GM21447 (cell line): ENCODE results near the gene AK2.
A peak's percentile ranks its signal among the peaks of the same experiment; 100 is the strongest.
"Not testable (repeated sequence)": the region's sequence is repeated elsewhere in the genome, so short reads cannot be mapped to it uniquely, and the experiment has no call there.

Source experiments
- ATAC-seq: cut with Tn5 transposase; IDR thresholded peaks from one replicate; pipeline ENCODE4 v1.9.1; 2021; ENCODE audit not compliant: unreplicated experiment

Gene AK2

GRCh38 chr1:33036526-33037503 is at the start of gene AK2:
Gene AK2, minus strand, starts transcription at chr1:33036883. Its CDS starts 55 bp downstream, at chr1:33036828.
- ATAC-seq, result peak; percentile 98

GRCh38 chr1:33086384-33086850 is 49.7 kb upstream of the AK2 start:
- no peak for ATAC-seq

GRCh38 chr1:33085332-33085731 is 48.6 kb upstream of the AK2 start:
- no peak for ATAC-seq

GRCh38 chr1:33082575-33083108 is 46.0 kb upstream of the AK2 start:
- ATAC-seq, result no peak

- ATAC-seq, result no peak
Measured at GRCh38 chr1:33081554-33082305, 45.0 kb upstream of the AK2 start.

DNA sequence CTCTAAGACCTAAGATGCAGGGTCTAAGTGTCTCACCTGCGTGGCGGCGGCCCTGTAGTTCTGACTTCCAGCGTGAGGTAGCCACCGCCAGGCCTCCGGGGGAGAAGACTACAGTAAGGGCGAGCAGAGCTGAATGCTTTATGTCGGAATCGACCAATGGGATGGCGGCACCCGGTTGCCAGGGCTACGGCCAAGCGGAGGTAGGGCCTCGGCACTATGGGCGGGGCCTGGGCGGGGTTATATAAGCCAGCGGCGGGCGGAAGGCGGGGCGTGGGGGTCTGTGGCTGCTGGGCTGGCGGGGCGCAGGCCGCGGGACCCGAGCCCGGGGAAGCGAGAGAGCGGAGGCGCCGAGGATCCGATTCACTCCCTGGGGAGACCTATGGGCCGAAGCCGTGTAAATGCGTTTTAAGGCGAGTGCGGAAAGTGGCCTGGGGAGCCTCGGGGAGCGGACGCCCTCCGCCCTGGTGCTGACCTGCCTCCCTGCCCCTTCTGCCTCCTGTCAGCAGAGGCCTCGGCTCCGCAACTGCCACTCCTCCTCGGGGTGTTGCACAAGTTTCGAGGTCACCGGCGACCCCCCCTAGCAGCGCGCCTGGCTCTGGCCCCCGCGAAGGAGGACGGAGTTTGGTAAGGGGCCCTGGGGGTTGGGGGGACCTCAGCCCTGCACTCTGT is 44.3 kb upstream of the AK2 start, which contains the start of gene AZIN2:
Gene AZIN2 (plus strand): TSS at position 269 of the 669 bp plus-strand sequence. CDS start 1,097 bp downstream, outside the sequence.
- peak; percentile 90 for ATAC-seq

- no peak for ATAC-seq
Measured at GRCh38 chr1:33080373-33080772, 43.7 kb upstream of the AK2 start.

DNA sequence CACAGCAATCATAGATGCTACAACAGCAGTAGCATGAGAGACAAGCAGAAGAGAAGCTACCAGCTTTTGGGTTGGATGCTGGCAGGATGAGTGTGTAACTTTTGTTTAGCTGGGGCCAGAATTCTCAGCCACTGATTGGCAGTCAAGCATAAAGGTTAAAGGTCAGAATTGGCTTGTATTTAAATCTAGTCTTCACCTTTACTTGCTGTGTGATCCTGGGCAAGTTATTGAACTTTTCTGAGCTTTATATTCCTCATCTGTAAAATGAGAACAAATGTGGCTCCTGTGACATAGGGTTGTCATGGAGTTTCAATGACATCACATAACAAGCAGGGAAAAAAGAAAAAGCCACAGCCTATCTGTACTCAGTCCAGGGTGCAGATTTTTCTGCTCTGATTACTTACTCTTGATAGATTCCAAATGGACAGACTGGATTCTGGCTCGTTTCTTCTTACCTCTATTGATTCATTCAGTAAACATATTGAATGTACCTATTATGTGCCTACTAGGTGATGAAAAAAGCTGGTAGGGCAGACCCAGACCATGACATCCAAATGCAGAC is 41.4 kb upstream of the AK2 start:
- ATAC-seq, result no peak

GRCh38 chr1:33074193-33074945 is 37.7 kb upstream of the AK2 start:
- no peak for ATAC-seq

GRCh38 chr1:33072707-33073106 is 36.0 kb upstream of the AK2 start:
- ATAC-seq, result no peak

DNA sequence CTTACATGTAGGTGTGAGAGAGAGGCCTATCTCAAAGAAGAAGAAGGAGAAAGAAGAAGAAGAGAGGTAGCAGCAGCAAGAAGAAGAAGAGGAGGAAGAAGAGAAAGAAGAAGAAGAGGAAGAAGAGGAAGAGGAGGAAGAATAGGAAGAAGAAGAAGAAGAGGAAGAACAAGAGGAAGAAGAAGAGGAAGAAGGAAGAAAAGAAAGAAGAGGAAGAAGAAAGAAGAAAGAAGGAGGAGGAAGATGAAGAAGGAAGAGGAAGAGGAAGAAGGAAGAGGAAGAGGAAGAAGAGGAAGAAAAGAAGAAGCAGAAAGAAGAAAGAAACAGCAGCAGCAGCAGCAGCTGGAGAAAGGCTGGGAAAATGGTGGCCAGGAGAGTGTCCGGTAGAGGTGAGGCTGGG is 33.9 kb upstream of the AK2 start:
- no peak for ATAC-seq

GRCh38 chr1:33068108-33068507 is 31.4 kb upstream of the AK2 start:
- not testable (repeated sequence) for ATAC-seq

DNA sequence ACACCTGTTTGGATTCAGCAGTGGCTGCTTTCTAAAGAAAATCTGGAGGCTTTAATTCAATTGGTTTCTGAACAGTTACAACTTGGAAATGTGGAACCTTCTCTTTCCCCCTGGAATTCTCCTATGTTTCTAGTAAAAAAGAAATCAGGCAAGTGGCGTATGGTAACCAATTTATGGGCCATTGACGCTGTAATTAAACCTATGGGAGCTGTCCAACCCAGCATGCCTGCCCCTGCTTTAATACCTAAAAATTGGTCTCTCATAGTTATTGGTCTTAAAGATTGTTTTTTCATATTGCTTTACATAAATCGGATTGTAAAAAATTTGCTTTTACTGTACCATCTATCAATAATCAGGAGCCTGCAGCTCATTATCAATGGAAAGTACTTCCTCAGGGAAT is 29.8 kb upstream of the AK2 start:
- ATAC-seq, result not testable (repeated sequence)

DNA sequence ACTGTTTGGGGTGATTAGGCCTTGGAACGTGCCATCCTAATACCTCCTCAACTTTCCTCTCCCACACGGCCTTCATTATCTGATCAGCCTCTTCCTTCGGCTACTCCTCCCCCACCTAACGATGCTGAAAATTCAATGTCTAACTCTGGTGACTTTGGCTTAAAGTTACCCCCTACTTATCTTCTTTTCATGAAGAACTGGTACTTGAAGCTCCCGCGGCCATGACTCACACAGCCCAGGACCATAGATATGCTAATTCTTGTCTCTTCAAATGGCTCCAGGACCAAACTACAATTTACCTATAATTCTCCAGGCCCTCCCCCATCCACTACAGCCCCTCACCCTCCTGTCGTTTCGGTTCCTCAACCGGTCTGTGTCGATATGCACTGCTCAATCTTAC is 28.6 kb upstream of the AK2 start:
- no peak for ATAC-seq

- ATAC-seq, result not testable (repeated sequence)
Measured at GRCh38 chr1:33064284-33064683, 27.6 kb upstream of the AK2 start.

DNA sequence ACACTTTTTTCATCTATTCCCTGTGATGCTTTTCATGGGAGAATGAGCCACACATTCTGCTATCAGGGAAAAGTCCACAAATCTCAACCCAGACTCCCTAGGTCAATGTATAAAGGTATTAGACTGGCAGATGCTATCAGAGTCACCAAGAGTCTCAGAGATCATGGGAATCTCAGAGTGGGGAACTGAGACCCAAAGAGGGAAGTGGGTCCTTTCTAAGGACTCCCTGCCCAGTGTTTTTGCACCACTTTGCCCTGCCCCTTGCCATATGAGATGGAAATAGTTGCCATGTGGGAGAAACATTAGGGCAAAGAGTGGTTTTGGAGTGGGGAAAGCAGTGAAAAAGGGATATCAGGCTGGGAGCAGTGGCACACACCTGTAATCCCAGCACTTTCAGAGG is 25.2 kb upstream of the AK2 start:
- no peak for ATAC-seq

DNA sequence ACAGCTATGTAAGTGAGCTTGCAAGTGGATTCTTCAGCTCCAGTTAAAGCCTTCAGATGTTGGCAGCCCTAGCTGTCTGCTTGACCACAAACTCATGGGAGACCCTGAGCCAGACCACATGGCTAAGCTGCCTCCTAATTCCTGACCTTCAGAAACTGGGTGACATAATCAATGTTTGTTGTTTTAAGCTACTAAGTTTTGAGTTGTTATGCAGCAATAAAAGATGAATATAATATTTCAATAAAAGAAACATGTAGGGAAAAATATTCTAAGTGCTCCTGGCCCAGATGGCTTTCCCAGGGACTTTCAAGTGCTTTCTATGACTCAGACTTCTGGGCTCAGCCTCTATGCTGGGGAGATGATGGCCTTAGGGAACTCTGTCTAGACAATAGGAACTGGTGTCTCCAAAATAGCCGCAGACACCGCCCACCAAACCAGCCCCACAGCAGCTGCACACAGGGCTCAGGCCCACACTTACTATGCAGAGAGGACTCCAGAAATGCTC is 23.9 kb upstream of the AK2 start:
- ATAC-seq, result no peak

DNA sequence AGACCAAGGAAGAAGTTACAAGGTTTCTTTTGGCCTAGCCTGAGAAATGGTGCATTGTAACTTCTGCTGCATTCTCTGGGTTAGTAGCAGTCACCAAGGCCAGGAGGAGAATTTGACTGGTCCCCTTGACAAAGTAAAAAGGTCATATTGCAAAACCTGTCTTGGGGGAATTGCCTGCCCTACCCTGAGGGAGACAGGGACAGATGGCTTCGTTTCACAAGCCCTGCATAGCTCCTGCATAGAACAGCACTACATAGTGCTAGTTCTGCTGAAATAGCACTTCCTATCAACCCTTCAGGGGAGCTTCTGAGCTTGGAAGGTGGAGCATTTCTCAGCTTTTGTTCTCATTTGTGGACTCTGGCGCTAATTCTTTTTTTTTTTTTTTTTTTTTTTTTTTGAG is 20.4 kb upstream of the AK2 start:
- no peak for ATAC-seq

- no peak for ATAC-seq
Measured at GRCh38 chr1:33056426-33056825, 19.7 kb upstream of the AK2 start.
